Neural progenitor cell (in vitro differentiated cells): ENCODE results near the gene BCAT1.

ENCODE experiments used
- CTCF ChIP-seq: fragments of 200-600 bp; sonication (generic); IDR thresholded peaks from 2 replicates; pipeline ENCODE4 v1.5.1; 2017; ENCODE audit warnings: antibody characterized with exemption, mild to moderate bottlenecking
- EZH2 ChIP-seq: fragments of 200-600 bp; sonication (generic); IDR thresholded peaks from 2 replicates; pipeline ENCODE4 v1.6.1; 2017; ENCODE audit warnings: antibody characterized with exemption, mild to moderate bottlenecking, moderate library complexity
- EZH2phosphoT487 ChIP-seq: fragments of 200-600 bp; sonication (generic); IDR thresholded peaks from 2 replicates; pipeline ENCODE4 v1.6.1; 2017; ENCODE audit warnings: antibody characterized with exemption

GRCh38 chr12:24879644-24880043 lies 69.3 kb downstream of the BCAT1 start:
- TF ChIP-seq CTCF (no peak), EZH2 (no peak), EZH2phosphoT487 (no peak)
